ENCODE measurements around the gene AQP12A. TPM values are rescaled to one million over a fixed set of nuclear protein-coding genes. Genes with fewer than 3 reads are reported as not detected.
A peak's percentile ranks its signal among the peaks of the same experiment; 100 is the strongest.

The AQP12A gene
- total RNA-seq, 4 donors from 2014 or later, result not detected

GRCh38 chr2:240644171-240644651 lies 47.5 kb upstream of the AQP12A start:
- no peaks in the 10 kb centered on the region for H3K4me1 ChIP-seq
- intact Hi-C loops (cut with DNase I; ENCODE audit: low total_unique reads), result no loop called here
- H3K27ac ChIP-seq, result no peak overlapping the region
- no peaks in the 10 kb centered on the region for H3K36me3 ChIP-seq
- DNase-seq, result peak in 1 of 2 donors; percentile 10
- H3K4me3 ChIP-seq, result no peak overlapping the region
- TF ChIP-seq CTCF (IDR thresholded peaks at IDR 0.05), result no peak
- TF ChIP-seq POLR2A (IDR thresholded peaks at IDR 0.05), result no peak
- H3K9me3 ChIP-seq, result no peaks in the 10 kb centered on the region
- H3K27me3 ChIP-seq, result no peaks in the 10 kb centered on the region

GRCh38 chr2:240644859-240645301 lies 46.8 kb upstream of the AQP12A start:
- TF ChIP-seq POLR2A (IDR thresholded peaks at IDR 0.05), result no peak
- TF ChIP-seq CTCF (IDR thresholded peaks at IDR 0.05), result no peak
- Histone ChIP-seq H3K9me3 (no peaks in the 10 kb centered on the region), H3K27ac (no peak overlapping the region), H3K36me3 (no peaks in the 10 kb centered on the region), H3K27me3 (no peaks in the 10 kb centered on the region), H3K4me3 (no peak overlapping the region), H3K4me1 (no peaks in the 10 kb centered on the region)
- intact Hi-C loops (cut with DNase I; ENCODE audit: low total_unique reads), result no loop called here
- DNase-seq, result no peak

DNA sequence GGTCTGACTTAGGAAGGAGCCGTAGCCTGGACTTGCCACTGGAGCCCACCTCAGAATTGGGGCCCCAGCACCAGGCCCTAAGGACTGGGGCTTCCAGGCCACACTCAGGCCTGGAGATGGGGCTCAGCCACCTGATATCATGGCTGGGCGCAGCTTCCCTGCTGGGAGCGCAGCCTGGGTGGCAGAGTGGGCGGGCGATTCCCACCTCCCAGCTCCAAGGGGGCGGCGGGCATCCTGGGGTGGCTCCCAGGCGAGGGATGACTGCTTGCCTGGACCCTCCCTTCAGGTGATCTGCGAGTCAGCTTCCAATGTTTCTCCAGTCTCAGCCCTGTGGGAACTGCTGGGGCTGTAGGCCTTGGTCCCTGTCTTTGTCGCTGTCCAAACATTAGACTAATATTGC lies 46.3 kb upstream of the AQP12A start:
- H3K4me3 ChIP-seq, result no peak overlapping the region
- no peaks in the 10 kb centered on the region for H3K4me1 ChIP-seq
- no peak for DNase-seq
- intact Hi-C loops (cut with DNase I; ENCODE audit: low total_unique reads), result no loop called here
- no peak overlapping the region for H3K27ac ChIP-seq
- no peaks in the 10 kb centered on the region for H3K9me3 ChIP-seq
- H3K36me3 ChIP-seq, result no peaks in the 10 kb centered on the region
- no peaks in the 10 kb centered on the region for H3K27me3 ChIP-seq
- TF ChIP-seq CTCF (IDR thresholded peaks at IDR 0.05) (no peak), POLR2A (IDR thresholded peaks at IDR 0.05) (no peak)

DNA sequence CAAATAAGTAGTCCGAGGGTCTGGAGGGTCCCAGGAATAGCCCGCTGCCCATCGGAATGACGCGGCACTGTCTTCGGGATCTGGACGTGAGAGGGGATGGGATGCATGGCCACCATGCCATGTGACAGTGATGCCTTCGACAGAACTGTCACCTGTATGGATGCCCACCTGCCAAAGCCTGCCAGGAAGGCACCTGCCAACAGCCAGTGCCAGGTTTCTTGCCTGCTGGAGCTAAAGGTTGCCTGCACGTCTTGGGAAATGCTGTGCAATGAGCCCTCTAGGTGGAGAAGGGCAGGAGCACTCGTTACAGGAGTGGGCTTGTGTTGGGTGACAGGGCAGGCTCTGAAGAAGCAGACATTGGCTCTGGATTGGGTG lies 45.9 kb upstream of the AQP12A start:
- no peaks in the 10 kb centered on the region for H3K27me3 ChIP-seq
- no peak overlapping the region for H3K4me3 ChIP-seq
- no peak overlapping the region for H3K27ac ChIP-seq
- H3K36me3 ChIP-seq, result no peaks in the 10 kb centered on the region
- no peaks in the 10 kb centered on the region for H3K9me3 ChIP-seq
- no peak for DNase-seq
- TF ChIP-seq POLR2A (IDR thresholded peaks at IDR 0.05) (no peak), CTCF (IDR thresholded peaks at IDR 0.05) (no peak)
- intact Hi-C loops (cut with DNase I; ENCODE audit: low total_unique reads), result no loop called here
- H3K4me1 ChIP-seq, result no peaks in the 10 kb centered on the region

GRCh38 chr2:240646176-240646899 lies 45.3 kb upstream of the AQP12A start:
- H3K27me3 ChIP-seq, result no peaks in the 10 kb centered on the region
- no peak for TF ChIP-seq CTCF (IDR thresholded peaks at IDR 0.05)
- TF ChIP-seq POLR2A (IDR thresholded peaks at IDR 0.05), result no peak

More at GRCh38 chr2:240646176-240646899, 45.3 kb upstream of the AQP12A start:
- Histone ChIP-seq H3K9me3 (no peaks in the 10 kb centered on the region), H3K27ac (no peak overlapping the region), H3K36me3 (no peaks in the 10 kb centered on the region), H3K4me1 (no peaks in the 10 kb centered on the region), H3K4me3 (no peak overlapping the region)
- peak in 1 of 2 donors; percentile 12 for DNase-seq
- intact Hi-C loops (cut with DNase I; ENCODE audit: low total_unique reads), result no loop called here

All from uterus (tissue), 4 donors.